ENCODE data around the gene ZNF860.

The ZNF860 gene

DNA sequence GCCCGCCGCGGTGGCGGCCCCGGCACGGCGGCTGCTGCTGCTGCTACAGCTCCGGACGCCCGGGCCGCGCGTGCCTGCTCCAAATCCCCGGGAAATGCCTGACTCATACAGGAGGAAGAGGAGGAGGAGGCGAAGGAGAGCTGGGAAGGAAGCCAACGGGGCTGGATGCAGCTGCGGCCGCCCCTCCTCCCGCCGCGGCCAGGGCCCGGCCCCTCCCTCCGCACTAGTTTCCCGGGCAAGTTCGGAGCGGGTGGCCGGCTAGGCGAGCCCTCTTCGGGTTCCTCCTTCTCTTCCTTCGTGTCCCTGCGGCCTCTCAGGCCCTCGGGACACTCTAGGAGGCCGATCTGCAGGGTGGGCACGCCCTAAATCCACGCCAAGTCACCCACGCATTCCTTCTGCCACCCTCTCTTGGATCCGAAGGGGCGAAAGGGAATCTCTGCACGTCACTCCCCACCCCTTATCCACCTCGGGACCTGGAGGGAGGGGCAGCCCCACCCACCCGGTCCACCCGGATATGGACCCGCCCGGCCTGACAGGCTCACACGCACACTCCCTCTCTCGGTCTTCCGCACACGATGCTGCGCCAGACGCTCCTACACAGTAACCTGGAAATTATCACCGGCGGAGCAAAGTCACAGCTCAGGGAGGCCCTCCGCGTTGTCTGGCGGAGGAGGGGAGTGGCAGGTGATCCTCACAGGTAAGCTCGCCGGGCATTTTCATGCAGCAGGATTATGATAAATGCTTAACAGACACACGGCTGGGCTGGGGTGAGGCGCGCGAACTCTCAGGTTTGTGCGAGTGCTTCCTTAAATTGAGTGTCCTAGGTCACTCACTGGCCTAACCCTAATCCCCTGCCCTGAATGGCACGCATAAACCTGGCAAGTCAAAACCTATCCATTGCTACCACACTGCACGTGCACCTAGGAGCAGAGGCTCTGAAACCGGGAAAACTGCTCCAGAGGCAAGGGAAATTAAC, at the start of gene ZNF860, which contains the start of gene OSBPL10:
TSS of gene ZNF860 (plus strand) at position 545 of the 976 bp plus-strand sequence. CDS start 7,330 bp downstream, outside the sequence.
TSS of gene OSBPL10 (minus strand) at position 57 of the 976 bp plus-strand sequence. CDS start 83 bp downstream, outside the sequence.
- in situ Hi-C loops (cut with MboI; ENCODE audit: low sequenced_read_pairs): no loop called here

DNA sequence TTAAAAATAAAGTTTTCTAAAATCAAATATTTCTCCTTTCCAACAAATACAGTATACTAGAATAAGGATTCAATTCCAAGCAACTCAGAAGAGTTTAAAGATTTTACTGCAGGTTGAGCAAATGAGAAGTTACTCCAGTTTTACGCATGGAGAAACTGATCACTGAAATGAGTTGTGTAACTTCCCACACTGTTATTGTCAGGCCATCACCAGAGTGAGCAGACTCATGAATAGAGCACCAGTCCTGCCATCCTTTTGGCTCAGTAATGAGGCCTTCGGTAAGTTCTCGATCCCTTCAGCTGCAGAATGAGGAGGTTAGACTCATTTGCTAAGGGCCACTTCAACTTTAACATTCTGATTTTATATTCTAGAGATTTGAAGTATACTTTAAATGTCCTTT, 48.6 kb upstream of the ZNF860 start:
- in situ Hi-C loops (cut with MboI; ENCODE audit: low sequenced_read_pairs): no loop called here

DNA sequence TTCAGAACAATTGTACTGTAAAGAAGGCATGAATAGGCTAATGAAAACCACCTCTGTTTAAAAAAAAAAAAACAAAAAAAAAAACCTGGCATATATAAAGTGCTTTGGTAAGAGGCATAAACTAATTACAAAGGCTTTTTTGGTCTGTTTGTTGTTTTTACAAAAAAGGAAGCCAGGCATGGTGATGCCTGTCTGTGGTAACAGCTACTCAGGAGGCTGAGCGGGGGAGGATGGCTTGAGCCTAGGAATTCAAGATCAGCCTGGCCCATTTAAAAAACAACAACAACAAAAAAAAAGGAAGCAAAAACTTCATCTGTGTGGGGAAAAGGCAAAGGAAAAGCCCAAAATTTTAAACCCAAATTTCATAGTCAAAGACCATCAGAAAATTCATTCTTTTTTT, 47.5 kb upstream of the ZNF860 start:
- in situ Hi-C loops (cut with MboI; ENCODE audit: low sequenced_read_pairs): no loop called here

DNA sequence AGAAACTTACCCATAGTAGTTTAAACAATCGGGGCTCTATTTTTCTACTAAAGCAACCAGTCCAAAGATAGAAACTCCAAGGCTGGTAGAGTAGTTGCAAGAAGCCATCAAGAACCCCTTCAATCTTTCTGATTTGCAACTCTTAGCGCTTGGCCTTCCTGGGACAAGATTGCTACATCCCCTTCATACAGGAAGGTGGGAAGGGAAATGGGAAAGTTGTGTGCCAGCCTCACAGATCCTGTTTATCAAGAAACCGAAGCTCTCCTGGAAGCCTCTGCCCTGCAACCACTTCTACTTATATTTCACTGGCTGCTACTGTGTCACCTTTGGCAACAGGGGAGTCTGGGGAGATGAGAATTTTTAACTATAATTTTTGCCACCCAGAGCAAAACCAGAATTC, 46.7 kb upstream of the ZNF860 start:
- in situ Hi-C loops (cut with MboI; ENCODE audit: low sequenced_read_pairs): no loop called here

DNA sequence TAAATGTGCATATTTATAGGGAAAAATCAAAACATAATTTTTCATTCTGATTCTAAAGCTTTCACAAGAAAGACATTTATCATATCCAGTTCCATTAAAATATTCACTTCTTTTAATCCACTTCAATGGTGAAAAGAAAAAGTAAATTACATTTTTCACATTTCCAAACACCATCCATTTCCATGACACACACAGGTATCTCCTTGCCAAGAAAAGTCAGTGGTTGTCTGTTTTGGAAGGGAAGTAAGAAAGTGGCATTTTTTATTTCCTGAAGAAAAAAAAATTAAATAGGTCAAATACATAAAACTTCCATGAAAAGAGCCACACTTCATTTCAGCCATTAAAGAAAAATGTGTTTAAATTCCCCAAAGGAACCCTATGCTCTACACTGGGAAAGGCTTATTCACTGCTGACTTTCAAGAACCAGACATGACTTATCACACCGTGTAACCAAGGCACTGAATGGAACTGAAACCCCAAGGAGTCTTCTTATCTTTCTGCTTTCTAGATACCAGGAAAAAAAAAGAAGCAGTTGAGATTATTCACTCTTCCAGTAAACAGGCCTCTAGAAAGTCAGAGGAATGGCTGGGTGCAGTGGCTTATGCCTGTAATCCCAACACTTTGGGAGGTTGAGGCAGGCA, 45.0 kb upstream of the ZNF860 start:
- in situ Hi-C loops (cut with MboI; ENCODE audit: low sequenced_read_pairs): no loop called here

DNA sequence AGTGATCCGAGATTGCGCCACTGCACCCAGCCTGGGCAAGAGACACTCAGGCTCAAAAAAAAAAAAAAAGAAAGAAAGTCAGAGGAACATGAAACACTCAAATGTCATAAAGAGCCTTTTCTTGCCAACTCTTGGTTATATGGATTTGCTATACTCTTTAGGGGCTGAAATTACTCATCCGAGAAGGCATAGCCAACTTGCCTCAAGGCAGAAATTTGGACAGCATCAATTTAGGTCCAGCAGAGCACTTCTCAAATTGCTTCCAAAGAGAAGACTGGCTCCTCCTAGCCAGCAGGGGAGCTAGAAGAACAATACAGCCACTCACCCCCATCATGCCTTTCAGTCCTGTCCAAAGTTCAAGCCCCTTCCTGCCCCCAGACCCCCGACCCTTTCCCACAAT, 44.3 kb upstream of the ZNF860 start:
- in situ Hi-C loops (cut with MboI; ENCODE audit: low sequenced_read_pairs): no loop called here

DNA sequence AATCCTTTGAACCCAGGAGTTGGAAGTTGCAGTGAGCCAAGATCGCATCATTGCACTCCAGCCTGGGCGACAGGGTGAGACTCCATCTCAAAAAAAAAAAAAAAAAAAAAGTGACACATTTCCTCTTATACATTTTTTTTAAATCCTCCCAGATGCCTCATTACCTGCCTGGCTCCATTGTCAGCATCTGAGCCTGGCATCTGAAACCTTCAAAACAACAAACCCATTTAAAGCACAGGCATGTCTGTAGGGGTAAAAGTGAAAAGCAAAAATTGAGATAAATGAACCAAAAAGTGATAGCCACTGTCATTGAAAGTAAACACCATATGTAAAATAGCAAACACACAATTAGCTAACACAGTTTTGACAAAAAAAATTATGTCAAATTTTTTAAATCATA, 39.1 kb upstream of the ZNF860 start:
- in situ Hi-C loops (cut with MboI; ENCODE audit: low sequenced_read_pairs): no loop called here

DNA sequence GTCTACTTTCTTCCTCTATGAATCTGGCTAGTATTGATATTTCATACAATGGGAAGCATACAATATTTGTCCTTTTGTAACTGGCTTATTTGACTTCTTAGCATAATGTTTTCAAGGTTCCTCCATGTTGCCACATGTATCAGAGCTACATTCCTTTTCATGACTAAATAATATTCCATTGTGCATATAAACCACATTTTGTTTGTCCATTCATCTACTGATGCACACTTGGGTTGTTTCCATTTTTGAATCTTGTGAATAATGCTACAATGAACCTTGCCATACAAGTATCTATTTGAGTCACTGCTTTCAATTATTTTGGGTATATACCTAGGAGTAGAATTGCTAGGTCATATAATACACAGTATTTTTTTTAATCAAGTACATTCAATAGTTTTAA, 38.5 kb upstream of the ZNF860 start:
- in situ Hi-C loops (cut with MboI; ENCODE audit: low sequenced_read_pairs): no loop called here

DNA sequence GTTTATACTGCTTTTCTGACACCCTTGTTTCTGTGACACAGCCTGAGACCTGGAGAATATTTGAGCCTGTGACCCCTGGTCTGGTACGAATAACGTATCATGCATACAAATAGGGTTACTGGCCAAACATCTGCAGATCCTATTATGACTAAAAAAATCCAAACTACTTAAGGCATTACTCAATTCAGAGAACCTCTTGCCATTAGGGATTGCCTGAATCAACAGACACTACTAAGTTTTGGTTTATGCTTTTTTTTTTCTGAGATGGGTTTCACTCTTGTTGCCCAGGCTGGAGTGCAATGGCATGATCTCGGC, 35.9 kb upstream of the ZNF860 start:
- in situ Hi-C loops (cut with MboI; ENCODE audit: low sequenced_read_pairs): no loop called here

DNA sequence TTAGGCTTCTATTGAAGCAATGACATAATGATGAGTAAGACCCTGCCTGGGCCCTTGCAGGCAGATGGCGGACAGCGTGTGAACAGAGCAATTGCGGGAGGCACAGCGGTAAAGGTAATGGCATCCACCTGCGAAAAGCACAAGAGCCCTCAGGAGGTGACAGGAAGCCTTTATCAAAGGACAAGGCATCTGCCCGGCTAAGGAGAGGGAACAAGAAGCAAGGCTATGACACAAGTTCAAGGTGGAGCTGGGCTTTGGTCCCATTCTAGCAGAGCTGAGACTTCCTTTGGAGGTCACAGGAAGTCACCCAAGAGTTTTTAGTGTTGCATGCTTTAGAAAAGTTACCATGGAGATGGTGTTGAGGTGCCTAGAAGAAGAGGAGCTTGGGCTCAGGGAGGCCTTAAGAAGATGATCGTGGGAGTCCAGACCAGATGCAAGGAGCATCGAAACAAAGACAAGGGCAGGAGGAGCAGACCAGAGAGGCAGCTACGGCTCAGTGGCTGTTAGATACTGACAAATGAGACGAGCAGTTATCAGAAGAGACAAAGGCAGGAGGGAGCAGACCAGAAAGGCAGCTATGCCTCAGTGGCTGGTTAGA, 35.0 kb upstream of the ZNF860 start:
- in situ Hi-C loops (cut with MboI; ENCODE audit: low sequenced_read_pairs): no loop called here

DNA sequence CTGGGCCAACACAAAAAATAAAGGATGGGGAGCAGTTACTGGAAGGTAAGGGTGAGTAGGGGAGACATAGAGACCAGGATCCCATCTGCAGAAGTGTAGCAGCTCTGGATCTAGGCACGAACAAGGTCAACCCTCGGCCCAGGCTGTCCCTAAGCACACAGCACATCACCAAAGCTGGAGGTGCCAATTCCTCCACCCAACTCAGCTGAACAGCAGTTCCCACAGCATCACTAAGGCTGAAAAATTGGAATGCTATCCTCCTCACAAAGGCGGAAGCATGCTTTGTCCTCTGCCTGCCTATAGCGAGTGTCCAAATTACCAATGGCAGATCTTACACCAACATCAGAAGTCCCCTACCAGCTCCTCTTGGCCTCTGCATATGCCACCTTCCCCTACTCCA, 34.4 kb upstream of the ZNF860 start:
- in situ Hi-C loops (cut with MboI; ENCODE audit: low sequenced_read_pairs): no loop called here

DNA sequence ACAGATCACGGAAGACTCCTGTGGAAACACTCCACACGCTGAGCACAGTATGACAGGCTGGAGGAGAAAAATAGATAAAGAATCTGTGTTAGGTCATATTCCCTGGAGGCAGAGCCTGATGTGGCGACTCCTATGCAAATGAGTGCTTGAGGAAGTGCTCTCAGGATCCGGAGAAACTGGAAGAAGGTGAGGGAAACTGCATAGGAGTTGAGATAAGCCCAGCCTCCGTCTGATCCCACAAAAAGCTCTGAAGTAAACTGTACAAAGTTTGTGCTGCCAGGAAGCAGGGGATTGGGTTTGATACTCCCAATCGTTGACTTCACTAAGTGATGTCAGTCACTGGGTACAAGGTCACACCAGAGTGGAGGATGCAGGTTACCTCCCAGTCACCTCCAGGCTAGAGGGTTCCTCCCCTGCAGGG, 33.9 kb upstream of the ZNF860 start:
- in situ Hi-C loops (cut with MboI; ENCODE audit: low sequenced_read_pairs): no loop called here

DNA sequence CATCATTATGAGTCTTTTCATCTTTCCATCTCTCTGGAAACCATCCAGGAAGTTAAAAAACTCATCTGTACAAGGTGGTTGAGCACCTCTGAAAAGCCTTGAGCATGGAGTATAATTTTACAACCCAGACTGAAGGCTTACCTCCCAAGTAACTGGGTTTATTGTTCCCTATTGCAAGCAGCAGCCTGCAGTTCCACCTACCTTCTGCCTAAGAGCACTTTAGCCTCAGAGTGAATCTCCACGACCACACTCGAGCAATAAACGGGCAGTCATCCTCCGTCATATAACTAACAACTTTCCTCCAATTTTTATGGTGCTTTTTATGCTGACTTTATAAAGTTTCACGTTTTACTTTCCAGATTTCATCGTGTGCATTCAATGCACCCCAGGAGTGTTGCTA, 33.3 kb upstream of the ZNF860 start:
- in situ Hi-C loops (cut with MboI; ENCODE audit: low sequenced_read_pairs): no loop called here

DNA sequence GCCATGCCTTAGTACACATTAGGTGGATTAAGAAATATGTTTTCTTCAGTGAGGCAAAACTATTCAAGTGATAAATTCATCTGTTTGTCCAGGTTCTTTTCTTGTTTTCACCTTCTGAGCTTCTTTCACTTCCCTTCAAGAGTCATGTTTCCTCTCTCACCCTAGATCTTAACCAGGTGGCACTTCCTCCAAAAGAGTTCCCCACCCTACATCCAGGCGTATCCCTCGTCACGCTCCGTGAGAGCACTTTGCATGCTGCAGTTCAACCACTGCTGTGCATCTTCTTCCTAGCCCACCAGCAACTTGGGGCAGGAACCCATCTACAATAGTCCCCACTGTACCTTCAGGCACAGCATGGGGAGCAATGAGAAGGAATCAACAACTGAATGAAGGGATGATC, 29.3 kb upstream of the ZNF860 start:
- in situ Hi-C loops (cut with MboI; ENCODE audit: low sequenced_read_pairs): no loop called here

DNA sequence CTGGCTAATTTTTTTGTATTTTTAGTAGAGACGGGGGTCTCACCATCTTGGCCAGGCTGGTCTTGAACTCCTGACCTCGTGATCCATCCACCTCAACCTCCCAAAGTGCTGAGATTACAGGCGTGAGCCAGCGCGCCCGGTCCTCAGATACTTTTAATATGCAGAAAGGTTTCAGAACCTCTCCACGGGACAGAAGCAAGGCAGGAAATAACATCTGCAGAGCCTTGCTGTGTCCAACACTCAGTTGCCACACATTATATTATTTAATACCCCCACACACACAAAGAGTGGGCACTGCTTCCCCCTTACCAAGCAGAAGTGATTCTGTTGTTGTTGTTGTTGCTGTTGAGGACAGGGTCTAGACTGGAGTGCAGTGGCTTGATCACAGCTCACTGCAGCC, 28.5 kb upstream of the ZNF860 start:
- in situ Hi-C loops (cut with MboI; ENCODE audit: low sequenced_read_pairs): no loop called here

DNA sequence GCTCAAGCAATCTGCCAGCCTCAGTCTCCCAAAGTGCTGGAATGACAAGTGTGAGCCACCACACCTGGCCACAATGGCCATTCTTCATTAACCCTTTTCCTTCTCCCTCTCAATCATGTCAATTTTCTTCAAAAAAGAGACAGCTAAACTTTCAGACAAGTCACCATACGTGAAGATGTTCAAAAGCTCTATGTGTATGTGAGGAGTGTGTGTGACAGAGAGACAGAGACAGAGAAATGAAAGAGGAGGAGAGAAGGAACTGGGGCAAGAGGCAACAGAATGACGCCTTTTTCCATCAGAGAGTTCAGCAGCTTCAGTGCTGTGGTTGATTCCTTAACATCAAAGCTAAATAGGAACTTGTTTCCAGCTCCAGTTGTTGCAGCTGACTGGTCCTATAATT, 27.9 kb upstream of the ZNF860 start:
- in situ Hi-C loops (cut with MboI; ENCODE audit: low sequenced_read_pairs): no loop called here

DNA sequence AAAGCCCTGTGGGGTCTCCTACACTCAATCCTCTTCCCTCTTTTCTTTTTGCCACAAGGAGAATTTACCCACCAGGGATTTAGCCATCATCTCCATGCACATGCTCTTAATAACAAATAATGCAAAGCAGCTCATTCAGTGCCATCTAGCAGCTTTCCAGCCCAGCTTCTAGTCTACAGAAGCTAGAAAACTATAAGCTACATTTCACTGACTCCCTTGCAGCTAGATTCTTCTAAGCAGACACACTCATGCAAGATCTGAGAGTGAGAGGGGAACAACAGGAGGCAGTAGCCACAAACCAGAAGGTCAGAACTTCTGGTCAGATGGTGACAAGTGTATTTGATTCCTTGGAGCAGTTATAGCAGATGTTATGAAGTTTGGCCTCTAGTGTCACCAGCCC, 26.0 kb upstream of the ZNF860 start:
- in situ Hi-C loops (cut with MboI; ENCODE audit: low sequenced_read_pairs): no loop called here

DNA sequence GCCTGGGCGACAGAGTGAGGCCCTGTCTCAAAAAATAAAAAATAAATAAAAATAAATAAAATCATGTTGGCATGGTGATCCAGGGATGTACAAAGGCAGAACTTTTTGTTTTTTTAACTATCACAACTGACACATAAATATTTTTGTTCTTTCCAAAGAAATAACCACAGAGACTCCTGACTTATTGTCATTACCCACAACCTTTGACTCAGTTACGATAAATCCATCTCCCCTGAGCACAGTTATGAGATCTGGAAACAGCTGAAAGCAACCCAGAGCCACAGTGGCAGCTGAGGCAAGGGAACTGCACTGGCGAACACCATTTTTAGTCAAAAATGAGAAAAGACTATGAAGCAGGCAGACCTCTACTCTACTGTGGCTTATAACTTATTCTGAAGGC, 24.4 kb upstream of the ZNF860 start:
- in situ Hi-C loops (cut with MboI; ENCODE audit: low sequenced_read_pairs): no loop called here

DNA sequence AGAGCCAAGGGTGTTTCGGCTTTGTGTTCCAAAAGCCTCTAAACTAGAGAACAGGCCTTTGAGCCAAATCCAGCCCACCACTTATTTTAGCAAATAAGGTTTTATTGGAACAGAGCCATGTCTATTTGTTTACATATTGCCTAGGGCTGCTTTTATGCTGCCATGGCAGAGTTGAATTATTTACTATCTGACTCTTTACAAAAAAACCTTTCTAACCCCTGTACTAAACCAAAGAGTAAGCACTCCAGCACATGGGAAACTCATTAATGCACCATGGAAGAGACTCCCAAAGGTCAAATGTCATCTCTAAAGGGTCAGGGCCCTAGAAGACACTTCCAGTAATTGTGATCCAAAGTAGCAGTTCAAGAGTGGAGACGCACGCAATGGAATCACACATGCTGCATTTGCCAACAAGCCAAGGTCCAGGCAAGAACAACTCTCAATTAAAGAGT, 22.8 kb upstream of the ZNF860 start:
- in situ Hi-C loops (cut with MboI; ENCODE audit: low sequenced_read_pairs): no loop called here

DNA sequence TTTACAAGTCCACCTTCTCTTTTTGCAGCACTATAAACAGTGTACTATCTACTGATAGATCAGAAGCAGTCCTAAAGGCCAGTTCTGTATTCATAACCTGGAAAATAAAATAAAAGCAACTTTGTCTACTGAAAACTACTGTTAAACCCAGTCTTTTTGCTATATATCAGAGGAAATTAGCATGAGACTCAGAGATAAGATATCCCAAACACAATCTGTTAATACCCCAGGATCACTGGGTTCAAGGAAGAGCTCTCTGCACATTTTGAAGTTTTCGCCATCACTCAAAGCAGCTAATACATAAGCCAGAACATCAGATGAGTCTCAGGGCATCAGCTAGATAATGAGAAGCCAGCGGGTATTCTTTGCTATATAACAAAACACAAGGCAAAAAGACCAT, 22.3 kb upstream of the ZNF860 start:
- in situ Hi-C loops (cut with MboI; ENCODE audit: low sequenced_read_pairs): no loop called here

DNA sequence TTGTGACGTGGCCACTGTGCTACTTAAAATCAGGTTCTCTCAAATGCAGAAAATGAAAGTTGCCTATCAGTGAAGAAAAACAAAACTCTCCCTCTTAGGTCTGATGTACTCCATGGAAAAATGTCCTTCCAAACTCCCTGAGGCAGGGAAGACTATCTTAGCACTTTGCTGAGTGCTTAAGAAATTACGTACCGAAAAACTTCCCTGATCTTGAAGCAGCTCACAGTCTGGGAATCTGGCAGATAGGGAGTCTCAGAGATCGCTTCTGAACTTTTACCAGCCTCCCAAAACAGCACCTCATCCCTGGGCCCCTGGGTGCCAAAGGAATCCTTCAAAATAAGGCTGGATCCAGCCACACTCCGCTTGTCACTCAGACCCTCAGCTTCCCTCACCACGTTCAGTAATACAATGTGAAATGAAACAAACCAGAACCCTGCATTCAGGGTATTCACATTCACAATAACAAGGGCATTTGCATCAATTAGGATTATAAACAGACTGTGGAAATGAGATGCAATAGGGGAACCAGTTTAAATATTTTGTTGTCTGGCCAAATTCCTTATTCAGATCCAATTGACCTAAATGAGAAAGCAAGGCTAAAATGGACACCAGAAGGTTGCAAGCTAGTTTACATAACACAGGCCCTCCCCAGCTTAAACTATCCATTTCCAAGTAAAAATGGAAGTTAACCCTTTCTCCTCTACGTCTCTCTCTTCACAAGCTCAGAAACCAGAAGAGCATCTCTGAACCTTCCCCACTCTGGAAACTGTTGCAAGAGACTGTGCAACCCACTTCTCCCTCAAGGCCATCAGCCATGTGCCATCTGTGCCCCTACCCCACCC, 21.4 kb upstream of the ZNF860 start:
- in situ Hi-C loops (cut with MboI; ENCODE audit: low sequenced_read_pairs): no loop called here

All from HL-60/S4 (cell line).